OCI-LY7 (cell line): ENCODE results near the gene MAGED2. TPM values are rescaled to one million over a fixed set of nuclear protein-coding genes. Genes with fewer than 3 reads are reported as not detected.
A peak's percentile ranks its signal among the peaks of the same experiment; 100 is the strongest.
"Not testable (repeated sequence)": the region's sequence is repeated elsewhere in the genome, so short reads cannot be mapped to it uniquely, and the experiment has no call there.

Experiments used
- Bru-seq: library from RNA; stranded (reverse); fragments of 400-500 nt; gene quantifications from one replicate; lab custom pipeline; 2021; lab: Mats Ljungman, UMichigan
- BruChase-seq, 2 experiments: library from RNA; stranded (reverse); fragments of 400-500 nt; gene quantifications; one replicate each; lab custom pipeline; 2021; lab: Mats Ljungman, UMichigan
- BruUV-seq: library from RNA; stranded (reverse); fragments of 400-500 nt; replicated peaks from 2 replicates; lab custom pipeline; 2021; lab: Mats Ljungman, UMichigan
- CTCF ChIA-PET: fragments of 300-600 bp; sonication (Branson Sonifier 250); formaldehyde crosslinking; loops from one replicate; lab custom pipeline; 2022; ENCODE audit warnings: antibody characterized with exemption; ENCODE audit not compliant: unreplicated experiment; lab: Charles Lee
- POLR2A ChIA-PET: fragments of 300-600 bp; sonication (Branson Sonifier 250); formaldehyde crosslinking; loops from one replicate; lab custom pipeline; 2022; ENCODE audit warnings: antibody characterized with exemption; lab: Charles Lee
- DNase-seq: peaks from one replicate; pipeline ENCODE4 v3.0.0-alpha.2; 2015; ENCODE audit warnings: low spot score
- H2AFZ ChIP-seq: fragments of 200-600 bp; sonication (generic), shearing (Covaris generic); 2 replicates; pipeline ENCODE4 v1.6.1; 2014; ENCODE audit warnings: mild to moderate bottlenecking, antibody characterized with exemption, low read length, moderate library complexity
- H3K27ac ChIP-seq: fragments of 200-600 bp; sonication (generic); 2 replicates; pipeline ENCODE4 v1.5.1; 2014; ENCODE audit warnings: mixed run types, low read depth, mild to moderate bottlenecking, moderate library complexity, low read length, inconsistent platforms; ENCODE audit not compliant: poor library complexity, severe bottlenecking
- H3K36me3 ChIP-seq: fragments of 200-600 bp; sonication (generic); 2 replicates; pipeline ENCODE4 v1.6.1; 2014; ENCODE audit warnings: mild to moderate bottlenecking, antibody characterized with exemption, low read length, moderate library complexity, mixed read lengths; ENCODE audit not compliant: insufficient read depth
- H3K4me1 ChIP-seq: fragments of 200-600 bp; sonication (generic); 2 replicates; pipeline ENCODE4 v1.5.1; 2014; ENCODE audit warnings: mild to moderate bottlenecking, low read length; ENCODE audit not compliant: insufficient read depth, poor library complexity, severe bottlenecking
- H3K4me2 ChIP-seq: fragments of 200-600 bp; sonication (generic); 2 replicates; pipeline ENCODE4 v1.6.1; 2014; ENCODE audit warnings: mild to moderate bottlenecking, low read length
- H3K4me3 ChIP-seq: fragments of 200-600 bp; sonication (generic); 2 replicates; pipeline ENCODE4 v1.5.1; 2014; ENCODE audit warnings: mild to moderate bottlenecking, low read depth, low read length; ENCODE audit not compliant: poor library complexity, severe bottlenecking
- H3K79me2 ChIP-seq: fragments of 200-600 bp; sonication (generic); 2 replicates; pipeline ENCODE4 v1.6.1; 2016; ENCODE audit warnings: low read depth, mild to moderate bottlenecking, low read length, moderate library complexity, mixed read lengths; ENCODE audit not compliant: insufficient read depth
- H3K9me2 ChIP-seq: fragments of 200-600 bp; sonication (generic); 2 replicates; pipeline ENCODE4 v1.6.1; 2016; ENCODE audit warnings: mild to moderate bottlenecking, low read length, mixed read lengths; ENCODE audit not compliant: insufficient read depth
- H3K9me3 ChIP-seq: fragments of 200-600 bp; sonication (generic); 2 replicates; pipeline ENCODE4 v1.6.1; 2014; ENCODE audit warnings: mild to moderate bottlenecking, mixed run types, low read length, mixed read lengths
- H4K20me1 ChIP-seq: fragments of 200-600 bp; sonication (generic); 2 replicates; pipeline ENCODE4 v1.6.1; 2014; ENCODE audit warnings: mild to moderate bottlenecking, antibody characterized with exemption, low read length, moderate library complexity, mixed read lengths; ENCODE audit not compliant: insufficient read depth
- EZH2phosphoT487 ChIP-seq: fragments of 200-600 bp; sonication (generic); IDR thresholded peaks from 2 replicates; pipeline ENCODE4 v1.6.1; 2018; ENCODE audit warnings: low read depth, borderline replicate concordance, mild to moderate bottlenecking, mixed run types, antibody characterized with exemption, low read length, moderate library complexity, mixed read lengths
- intact Hi-C: fragments of 100-400 bp; cut with micrococcal nuclease; formaldehyde crosslinking; loops from one replicate; pipeline ENCODE4 v1.10.0; 2022; ENCODE audit not compliant: unreplicated experiment
- long read RNA-seq: library from polyadenylated mRNA; stranded (forward); transcript quantifications from one replicate; pipeline ENCODE4 v2.0.0, GENCODE V29; 2022
- total RNA-seq, 2 experiments: library from RNA; depleted of rRNA in 1 of 2; stranded (reverse); fragments of >200 nt in 1 of 2; shearing (Covaris generic) in 1 of 2; gene quantifications; 2 replicates each; pipeline ENCODE4 v1.2.3, GENCODE V29; 2014 to 2022
- TF ChIP-seq, protein P1 (sequence below): fragments of 200-600 bp; sonication (generic); conservative IDR thresholded peaks from 2 replicates; pipeline ENCODE4 v1.5.1; 2014; ENCODE audit warnings: mild to moderate bottlenecking, antibody characterized with exemption, low read length, moderate library complexity, mixed read lengths

MAGED2 gene, protein sequence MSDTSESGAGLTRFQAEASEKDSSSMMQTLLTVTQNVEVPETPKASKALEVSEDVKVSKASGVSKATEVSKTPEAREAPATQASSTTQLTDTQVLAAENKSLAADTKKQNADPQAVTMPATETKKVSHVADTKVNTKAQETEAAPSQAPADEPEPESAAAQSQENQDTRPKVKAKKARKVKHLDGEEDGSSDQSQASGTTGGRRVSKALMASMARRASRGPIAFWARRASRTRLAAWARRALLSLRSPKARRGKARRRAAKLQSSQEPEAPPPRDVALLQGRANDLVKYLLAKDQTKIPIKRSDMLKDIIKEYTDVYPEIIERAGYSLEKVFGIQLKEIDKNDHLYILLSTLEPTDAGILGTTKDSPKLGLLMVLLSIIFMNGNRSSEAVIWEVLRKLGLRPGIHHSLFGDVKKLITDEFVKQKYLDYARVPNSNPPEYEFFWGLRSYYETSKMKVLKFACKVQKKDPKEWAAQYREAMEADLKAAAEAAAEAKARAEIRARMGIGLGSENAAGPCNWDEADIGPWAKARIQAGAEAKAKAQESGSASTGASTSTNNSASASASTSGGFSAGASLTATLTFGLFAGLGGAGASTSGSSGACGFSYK
- total RNA-seq (2014; rRNA removed; shearing (Covaris generic)): 27.1 and 29.8 TPM in 2 replicates
- total RNA-seq (2022): 43.3 and 48.3 TPM in 2 replicates
- Bru-seq, nascent RNA: percentile 51 among the genes with signal in this experiment
- BruChase-seq, experiment 1, labeled RNA remaining after a 6-hour chase: percentile 64 among the genes with signal in this experiment
- percentile 53 among the genes with signal in this experiment for BruChase-seq, experiment 2, labeled RNA remaining after a 2-hour chase
- long read RNA-seq, transcript MAGED2-204 (13 exons, 2,048 nt): major isoform, 21 of 87 reads
- long read RNA-seq, transcript MAGED2-206 (13 exons, 2,189 nt): minor isoform, 13 of 87 reads
- long read RNA-seq, partial matches to known transcripts: 16 of 87 reads
- long read RNA-seq, other reads (novel, unspliced or antisense): 31 of 87 reads

DNA sequence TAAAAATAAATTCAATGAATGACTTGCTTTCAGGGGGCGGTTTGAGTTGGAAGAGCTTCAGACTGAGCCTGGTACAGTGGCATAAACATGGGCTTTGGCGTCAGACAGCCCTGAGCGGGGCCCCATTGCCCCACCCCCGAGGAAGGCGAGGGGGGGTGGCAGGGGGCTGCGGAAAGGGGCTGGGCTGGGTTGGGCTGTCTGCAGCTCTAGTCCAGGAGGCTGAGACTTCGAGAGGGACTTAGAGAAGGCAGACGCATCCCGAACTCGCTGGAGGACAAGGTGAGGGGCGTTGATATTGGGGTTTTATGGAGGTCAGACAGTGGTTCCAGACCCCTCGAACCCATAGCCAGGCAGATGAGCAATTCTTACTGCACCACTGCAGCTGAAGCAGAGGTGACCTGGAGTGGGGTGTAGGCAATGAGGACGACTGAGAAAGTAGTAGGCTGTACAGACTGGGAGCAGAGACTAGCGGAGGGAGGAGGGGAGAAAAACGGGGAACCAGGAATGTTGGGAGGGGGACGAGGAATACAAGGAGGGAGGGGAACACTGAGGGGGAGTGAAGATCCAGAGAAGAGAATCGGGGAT is at the start of gene MAGED2:
MAGED2 (plus strand) TSS at position 222 of the 585 bp plus-strand sequence. CDS start 1,587 bp downstream, outside the sequence.
- Histone ChIP-seq H3K36me3 (no peaks in the 10 kb centered on the region), H3K9me3 (no peaks in the 10 kb centered on the region), H3K9me2 (no peaks in the 10 kb centered on the region), H2AFZ (peak within 1 kb of the TSS; percentile 95), H3K4me1 (peaks cover 14% of the 10 kb centered on the region), H3K79me2 (no peaks in the 10 kb centered on the region), H3K27ac (no peak within 1 kb of the TSS), H3K4me3 (peak within 1 kb of the TSS; percentile 82), H4K20me1 (no peaks in the 10 kb centered on the region), H3K4me2 (peak within 1 kb of the TSS; percentile 88)
- ChIA-PET POLR2A (interaction anchor here (0.6 to 1.3 kb wide), 5 partner anchors 13 to 1633 kb away, joined by 3 to 7 read pairs (median 3); no protein-coding TSS in a partner anchor), CTCF (no interaction called here)
- no peak for TF ChIP-seq EZH2phosphoT487
- TF ChIP-seq, protein P1, sequence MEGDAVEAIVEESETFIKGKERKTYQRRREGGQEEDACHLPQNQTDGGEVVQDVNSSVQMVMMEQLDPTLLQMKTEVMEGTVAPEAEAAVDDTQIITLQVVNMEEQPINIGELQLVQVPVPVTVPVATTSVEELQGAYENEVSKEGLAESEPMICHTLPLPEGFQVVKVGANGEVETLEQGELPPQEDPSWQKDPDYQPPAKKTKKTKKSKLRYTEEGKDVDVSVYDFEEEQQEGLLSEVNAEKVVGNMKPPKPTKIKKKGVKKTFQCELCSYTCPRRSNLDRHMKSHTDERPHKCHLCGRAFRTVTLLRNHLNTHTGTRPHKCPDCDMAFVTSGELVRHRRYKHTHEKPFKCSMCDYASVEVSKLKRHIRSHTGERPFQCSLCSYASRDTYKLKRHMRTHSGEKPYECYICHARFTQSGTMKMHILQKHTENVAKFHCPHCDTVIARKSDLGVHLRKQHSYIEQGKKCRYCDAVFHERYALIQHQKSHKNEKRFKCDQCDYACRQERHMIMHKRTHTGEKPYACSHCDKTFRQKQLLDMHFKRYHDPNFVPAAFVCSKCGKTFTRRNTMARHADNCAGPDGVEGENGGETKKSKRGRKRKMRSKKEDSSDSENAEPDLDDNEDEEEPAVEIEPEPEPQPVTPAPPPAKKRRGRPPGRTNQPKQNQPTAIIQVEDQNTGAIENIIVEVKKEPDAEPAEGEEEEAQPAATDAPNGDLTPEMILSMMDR: no peak
- BruUV-seq: no TSS peak
- no peak for DNase-seq
- intact Hi-C loops: loop anchor here (2.0 to 5.0 kb wide), 2 partner anchors 169 to 355 kb away; no protein-coding TSS in a partner anchor

DNA sequence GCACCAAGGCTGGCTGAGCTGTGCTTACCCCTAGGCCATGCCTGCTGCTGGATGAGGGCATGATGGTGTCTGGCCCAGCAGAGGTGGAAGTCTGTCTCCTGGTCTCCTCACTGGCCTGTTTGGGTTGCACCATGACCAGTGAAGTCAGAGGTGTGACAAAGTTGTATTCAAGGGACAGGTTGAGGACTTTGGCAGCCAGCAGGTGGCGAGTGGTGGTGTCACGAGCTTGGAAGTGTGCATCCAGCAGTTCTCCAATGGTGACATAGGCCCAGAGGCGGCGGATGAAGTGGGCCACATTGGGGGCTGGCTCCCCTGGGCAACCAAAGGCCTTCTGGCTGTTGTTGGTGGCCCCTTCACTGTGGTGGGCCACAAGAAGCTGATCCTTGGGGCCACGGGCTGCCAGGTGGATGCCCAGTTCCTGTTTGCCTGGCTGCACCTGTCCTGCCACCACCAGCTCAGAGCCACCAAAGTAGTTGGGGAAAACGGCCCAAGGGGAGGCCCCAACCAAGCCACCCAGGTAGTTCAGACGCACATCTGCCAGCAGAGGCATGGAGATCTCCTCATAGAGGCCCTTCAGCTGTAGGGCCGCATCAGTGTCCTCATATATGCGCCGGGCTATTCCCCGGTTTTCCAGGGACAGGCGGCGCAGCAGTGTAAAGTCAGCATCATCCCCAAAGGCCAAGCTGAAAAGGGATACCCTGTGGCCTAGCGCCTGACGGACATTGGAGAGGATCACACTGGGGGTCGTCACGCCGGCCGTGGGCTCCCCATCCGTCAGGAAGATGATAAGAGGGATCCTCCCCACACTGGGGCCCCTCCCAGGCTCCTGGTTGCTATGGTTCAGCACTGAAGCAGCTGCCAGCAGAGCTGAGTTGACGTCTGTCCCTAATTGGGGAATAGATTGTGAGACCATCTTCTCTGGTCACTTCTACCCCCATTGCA is 49.2 kb upstream of the MAGED2 start:
- no peak overlapping the region for H3K27ac ChIP-seq
- H4K20me1 ChIP-seq: no peaks in the 10 kb centered on the region
- no peaks in the 10 kb centered on the region for H3K36me3 ChIP-seq
- no peaks in the 10 kb centered on the region for H3K9me3 ChIP-seq
- no peak overlapping the region for H2AFZ ChIP-seq
- H3K9me2 ChIP-seq: no peaks in the 10 kb centered on the region
- H3K79me2 ChIP-seq: no peaks in the 10 kb centered on the region
- H3K4me2 ChIP-seq: no peak overlapping the region
- CTCF ChIA-PET: no interaction called here
- DNase-seq: no peak
- no TSS peak for BruUV-seq
- intact Hi-C loops: no loop called here
- no peak overlapping the region for H3K4me3 ChIP-seq
- TF ChIP-seq, protein P1: no peak
- POLR2A ChIA-PET: no interaction called here
- no peaks in the 10 kb centered on the region for H3K4me1 ChIP-seq

DNA sequence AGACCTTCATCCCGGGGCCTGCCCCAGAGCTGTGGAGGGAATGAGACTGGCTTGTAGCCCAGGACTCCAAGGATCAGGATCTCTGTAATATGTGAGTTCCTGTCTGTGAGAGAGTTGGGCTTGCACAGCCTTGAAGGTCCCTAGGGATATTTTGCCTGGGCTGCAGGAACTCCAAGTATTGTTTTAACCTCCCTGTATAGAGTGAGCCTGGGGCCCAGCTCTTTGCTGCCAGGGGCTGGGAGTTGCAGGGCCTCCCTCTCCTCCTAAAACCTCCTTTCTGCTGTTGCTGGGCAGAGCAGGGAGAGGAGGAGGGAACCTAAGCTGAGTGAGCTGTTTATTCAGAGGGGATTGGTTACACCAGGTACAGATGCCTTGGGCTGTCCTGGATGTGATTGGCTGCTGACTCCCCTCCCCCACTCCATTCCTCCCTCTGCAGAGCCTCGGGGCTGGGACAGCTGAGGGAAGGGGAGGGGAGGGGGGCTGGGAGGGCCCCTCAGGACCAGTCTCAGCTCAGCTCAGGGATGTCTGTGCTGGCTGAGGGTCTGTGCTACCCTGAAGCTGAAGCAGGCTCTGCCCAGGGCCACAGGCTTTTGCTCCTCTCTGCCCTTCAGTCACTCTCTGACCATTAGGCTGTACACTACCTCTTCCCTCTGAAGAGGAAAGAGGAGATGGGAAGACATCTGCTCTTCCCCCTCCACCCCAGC is 33.0 kb upstream of the MAGED2 start:
- H2AFZ ChIP-seq, POLR2A ChIA-PET, H3K9me2 ChIP-seq, BruUV-seq, H4K20me1 ChIP-seq, H3K4me1 ChIP-seq, H3K27ac ChIP-seq, H3K36me3 ChIP-seq, DNase-seq, intact Hi-C loops, H3K9me3 ChIP-seq, H3K4me2 ChIP-seq, H3K4me3 ChIP-seq, CTCF ChIA-PET, H3K79me2 ChIP-seq: not testable (repeated sequence)
